HCT116 (cell line): ENCODE data around the gene MAML2. TPM values are rescaled to one million over a fixed set of nuclear protein-coding genes. Genes with fewer than 3 reads are reported as not detected.

Experiments
- ATAC-seq: fragments of 200-7000 bp; cut with Tn5 transposase; 2 replicates; pipeline ENCODE4 v1.9.1; 2020; ENCODE audit warnings: mild to moderate bottlenecking, moderate library complexity
- BruUV-seq: library from RNA; stranded (reverse); fragments of 400-500 nt; replicated peaks from 2 replicates; lab custom pipeline; 2021; lab: Mats Ljungman, UMichigan
- CTCF ChIA-PET: fragments of 300-600 bp; sonication (Branson Sonifier 250); formaldehyde crosslinking; loops from one replicate; lab custom pipeline; 2021; ENCODE audit warnings: antibody characterized with exemption; lab: Charles Lee
- POLR2A ChIA-PET: fragments of 300-600, 350-600 bp; sonication (Branson Sonifier 250); formaldehyde crosslinking; loops from one replicate; lab custom pipeline; 2021; ENCODE audit warnings: antibody characterized with exemption; lab: Charles Lee
- RAD21 ChIA-PET, 2 experiments: fragments of 300-600 bp; sonication (Branson Sonifier 250); formaldehyde crosslinking; loops; one replicate each; lab custom pipeline; 2023; ENCODE audit warnings: low total read pairs in 2 of 2; ENCODE audit not compliant: uncharacterized antibody in 2 of 2, unreplicated experiment in 2 of 2, low non-redundant PET in 1 of 2; lab: Charles Lee
- DNase-seq: peaks from one replicate; pipeline ENCODE4 v3.0.0-alpha.2; 2010; ENCODE audit warnings: low read depth, low spot score
- H2AFZ ChIP-seq: fragments of 200-600 bp; shearing (Covaris generic), sonication (generic); 2 replicates; pipeline ENCODE4 v1.6.1; 2017; ENCODE audit warnings: low read depth, mixed run types, mixed read lengths, antibody characterized with exemption, low read length; ENCODE audit not compliant: poor library complexity, severe bottlenecking
- H3K27ac ChIP-seq: 2 replicates; pipeline ENCODE4 v1.5.1; 2012; ENCODE audit warnings: low read depth, low read length
- H3K27me3 ChIP-seq: fragments of 200-600 bp; sonication (generic); 2 replicates; pipeline ENCODE4 v1.6.1; 2016; ENCODE audit warnings: mixed run types, low read length, mixed read lengths; ENCODE audit not compliant: insufficient read depth
- H3K36me3 ChIP-seq, 2 experiments: fragments of 200-500 bp in 1 of 2; fragments of 200-600 bp in 1 of 2; sonication (Bioruptor generic) in 1 of 2; sonication (generic) in 1 of 2; 2 replicates each; pipeline versions ENCODE4 v1.5.1 to v1.6.1; 2014 to 2016; ENCODE audit warnings: low read length in 2 of 2, inconsistent platforms in 1 of 2, mixed read lengths in 1 of 2, mixed run types in 1 of 2; ENCODE audit not compliant: insufficient read depth in 2 of 2, control insufficient read depth in 1 of 2
- H3K4me1 ChIP-seq, 2 experiments: fragments of 200-600 bp in 1 of 2; sonication (generic) in 1 of 2; 2 replicates each; pipeline versions ENCODE4 v1.5.1 to v1.6.1; 2012 to 2017; ENCODE audit warnings: low read length in 2 of 2, inconsistent platforms in 1 of 2, mild to moderate bottlenecking in 1 of 2, mixed read lengths in 1 of 2, mixed run types in 1 of 2, moderate library complexity in 1 of 2; ENCODE audit not compliant: insufficient read depth in 2 of 2, control insufficient read depth in 1 of 2
- H3K4me2 ChIP-seq: fragments of 200-600 bp; sonication (generic); 2 replicates; pipeline ENCODE4 v1.6.1; 2017; ENCODE audit warnings: mixed run types, low read length, mixed read lengths
- H3K4me3 ChIP-seq, 2 experiments: fragments of 200-600 bp in 1 of 2; sonication (generic) in 1 of 2; replicated peaks in 1 of 2; 2 replicates each; pipeline ENCODE4 v1.5.1; 2011 to 2016; ENCODE audit warnings: low read length in 2 of 2, control low read depth in 1 of 2, low read depth in 1 of 2, mild to moderate bottlenecking in 1 of 2, mixed read lengths in 1 of 2, mixed run types in 1 of 2
- H3K79me2 ChIP-seq: fragments of 200-600 bp; sonication (generic); 2 replicates; pipeline ENCODE4 v1.6.1; 2017; ENCODE audit warnings: mild to moderate bottlenecking, mixed run types, low read length, moderate library complexity, mixed read lengths; ENCODE audit not compliant: insufficient read depth
- H3K9ac ChIP-seq: fragments of 200-600 bp; sonication (generic); 2 replicates; pipeline ENCODE4 v1.6.1; 2016; ENCODE audit warnings: low read length, mixed read lengths
- H3K9me2 ChIP-seq: fragments of 200-600 bp; sonication (generic), shearing (Covaris generic); 2 replicates; pipeline ENCODE4 v1.6.1; 2017; ENCODE audit warnings: mixed run types, mild to moderate bottlenecking, moderate library complexity; ENCODE audit not compliant: insufficient read depth
- H3K9me3 ChIP-seq, 2 experiments: fragments of 200-500 bp in 1 of 2; fragments of 200-600 bp in 1 of 2; sonication (Bioruptor generic) in 1 of 2; sonication (generic) in 1 of 2; 2 replicates each; pipeline ENCODE4 v1.6.1; 2014 to 2017; ENCODE audit warnings: low read length in 2 of 2, mixed read lengths in 2 of 2, inconsistent platforms in 1 of 2, low read depth in 1 of 2, mild to moderate bottlenecking in 1 of 2, mixed run types in 1 of 2, moderate library complexity in 1 of 2; ENCODE audit not compliant: control insufficient read depth in 1 of 2, insufficient read depth in 1 of 2
- H4K20me1 ChIP-seq: fragments of 200-600 bp; sonication (generic), shearing (Covaris generic); 2 replicates; pipeline ENCODE4 v1.6.1; 2017; ENCODE audit warnings: mixed run types, mild to moderate bottlenecking, moderate library complexity; ENCODE audit not compliant: insufficient read depth
- CEBPB ChIP-seq: IDR thresholded peaks from 2 replicates; pipeline ENCODE4 v1.6.1; 2012; ENCODE audit warnings: low read depth
- CTCF ChIP-seq, 3 experiments: fragments of 200-600 bp in 1 of 3; sonication (generic) in 1 of 3; IDR thresholded peaks in 2 of 3; conservative IDR thresholded peaks in 1 of 3; 2 replicates each; pipeline ENCODE4 v1.5.1; 2012 to 2017; ENCODE audit warnings: low read depth in 2 of 3, low read length in 2 of 3, antibody characterized with exemption in 1 of 3, borderline replicate concordance in 1 of 3, control low read depth in 1 of 3, mild to moderate bottlenecking in 1 of 3, mixed read lengths in 1 of 3, mixed run types in 1 of 3, moderate library complexity in 1 of 3; ENCODE audit not compliant: insufficient read depth in 1 of 3
- EZH2phosphoT487 ChIP-seq: fragments of 200-600 bp; IDR thresholded peaks from 2 replicates; pipeline ENCODE4 v1.6.1; 2018; ENCODE audit warnings: antibody characterized with exemption, borderline replicate concordance
- FOSL1 ChIP-seq: IDR thresholded peaks from 2 replicates; pipeline ENCODE4 v1.6.1; 2012; ENCODE audit warnings: low read depth
- JUND ChIP-seq: IDR thresholded peaks from 2 replicates; pipeline ENCODE4 v1.6.1; 2012
- MAX ChIP-seq: IDR thresholded peaks from 2 replicates; pipeline ENCODE4 v1.6.1; 2012
- POLR2A ChIP-seq: IDR thresholded peaks from 2 replicates; pipeline ENCODE4 v1.7.0; 2011; ENCODE audit warnings: borderline replicate concordance; ENCODE audit not compliant: insufficient read depth, insufficient read length; ENCODE audit errors: extremely low read depth
- POLR2AphosphoS5 ChIP-seq: IDR thresholded peaks from 2 replicates; pipeline ENCODE4 v1.6.1; 2011; ENCODE audit warnings: mild to moderate bottlenecking, low read depth, low read length, moderate library complexity
- RAD21 ChIP-seq: IDR thresholded peaks from 2 replicates; pipeline ENCODE4 v1.6.1; 2012; ENCODE audit warnings: low read depth, mild to moderate bottlenecking
- REST ChIP-seq: IDR thresholded peaks from 2 replicates; pipeline ENCODE4 v1.6.1; 2012; ENCODE audit warnings: low read depth
- SP1 ChIP-seq: IDR thresholded peaks from 2 replicates; pipeline ENCODE4 v1.6.1; 2012; ENCODE audit warnings: low read depth
- SRF ChIP-seq: IDR thresholded peaks from 2 replicates; pipeline ENCODE4 v1.6.1; 2012; ENCODE audit warnings: low read depth
- intact Hi-C: fragments of 100-400 bp; cut with micrococcal nuclease; formaldehyde crosslinking; loops from 2 replicates; pipeline ENCODE4 v1.10.0; 2022
- total RNA-seq: library from RNA; stranded (reverse); gene quantifications from one replicate; pipeline ENCODE4 v1.2.1, GENCODE V29; 2021; ENCODE audit not compliant: unreplicated experiment

The MAML2 gene
- total RNA-seq, 1 experiment from 2014 or later = 2.6 TPM

DNA sequence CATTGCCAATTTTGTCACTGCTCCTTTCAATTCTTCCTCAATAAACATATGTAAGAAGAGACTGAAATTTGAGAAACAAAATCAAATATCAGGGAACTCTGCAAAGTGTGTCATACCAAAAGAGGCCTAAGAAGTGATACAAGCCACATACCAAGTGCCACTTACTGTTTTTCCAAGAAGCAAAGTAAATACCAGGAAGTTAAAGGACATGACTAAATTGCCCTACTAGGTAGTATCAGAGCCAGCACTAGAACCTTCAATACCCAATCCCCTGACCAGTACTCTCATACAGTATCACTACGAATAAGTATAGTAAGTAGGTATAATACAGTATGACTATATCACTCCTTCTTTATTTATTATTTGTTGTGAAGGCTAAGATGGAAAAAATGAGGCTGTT is 13.6 kb downstream of the MAML2 start (continued):
- no peak for TF ChIP-seq SP1
- TF ChIP-seq CEBPB = no peak
- TF ChIP-seq POLR2A = no peak
- TF ChIP-seq RAD21 = no peak

GRCh38 chr11:96328395-96329010 is 14.5 kb downstream of the MAML2 start:
- Histone ChIP-seq H3K9me2 (no peaks in the 10 kb centered on the region), H3K79me2 (no peaks in the 10 kb centered on the region), H3K4me3 (no peak overlapping the region), H3K4me2 (no peak overlapping the region), H3K4me1 (peaks cover 20 to 47% of the 10 kb centered on the region in 2 experiments), H3K36me3 (no peaks in the 10 kb centered on the region), H3K9me3 (no peaks in the 10 kb centered on the region), H3K27ac (no peak overlapping the region), H3K27me3 (no peaks in the 10 kb centered on the region), H4K20me1 (no peaks in the 10 kb centered on the region), H3K9ac (no peak overlapping the region), H2AFZ (no peak overlapping the region)
- BruUV-seq = no TSS peak
- POLR2A ChIA-PET = interaction anchor here (1.4 kb wide), 1 partner anchor 15 kb away, joined by 4 read pairs; the partner anchor contains the start of gene MAML2
- intact Hi-C loops = no loop called here
- ATAC-seq (no peak), DNase-seq (no peak)
- TF ChIP-seq SP1 (no peak), JUND (no peak), FOSL1 (no peak), SRF (no peak), CTCF (IDR thresholded peaks at IDR 0.05 in 2 of 3, conservative IDR thresholded peaks at IDR 0.05 in 1 of 3; ENCODE audit: borderline replicate concordance in 1 of 3, insufficient read depth in 1 of 3, low read depth in 2 of 3, low read length in 2 of 3) (no peak), REST (no peak), POLR2A (no peak), POLR2AphosphoS5 (no peak), MAX (no peak), EZH2phosphoT487 (no peak)
- RAD21 ChIA-PET = no interaction called here
- CTCF ChIA-PET = interaction anchor here (1.6 kb wide), 1 partner anchor 15 kb away, joined by 5 read pairs; the partner anchor contains the start of gene MAML2
